Inflammatory macrophage treated with lipopolysaccharide for 1 hour (primary cell): ENCODE data around the gene LCTL.
A peak's percentile ranks its signal among the peaks of the same experiment; 100 is the strongest.
"Not testable (repeated sequence)": the region's sequence is repeated elsewhere in the genome, so short reads cannot be mapped to it uniquely, and the experiment has no call there.

Source experiments
- DNase-seq, 2 donors: peaks; one replicate each; pipeline ENCODE4 v3.0.0-alpha.2; 2020 to 2022

The LCTL gene

DNA sequence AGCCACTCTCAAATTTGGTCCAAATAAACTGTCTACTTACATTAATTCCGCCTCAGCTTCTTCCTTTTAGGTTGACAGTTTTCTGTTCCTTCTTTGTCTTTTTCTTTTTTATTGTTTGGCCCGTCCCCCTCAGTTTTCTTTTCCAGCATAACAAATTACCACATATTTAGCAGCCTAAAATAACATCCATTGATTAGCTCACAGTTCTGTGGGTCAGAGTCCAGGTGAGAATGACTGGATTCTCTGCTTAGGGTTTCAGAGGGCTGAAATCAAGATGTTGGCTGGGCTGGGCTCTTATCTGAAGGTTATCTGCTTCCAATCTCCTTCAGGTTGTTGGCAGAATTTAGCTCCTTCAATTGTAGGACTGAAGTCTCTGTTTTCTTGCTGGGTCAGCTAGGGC lies 24.6 kb upstream of the LCTL start:
- no peak for DNase-seq

DNA sequence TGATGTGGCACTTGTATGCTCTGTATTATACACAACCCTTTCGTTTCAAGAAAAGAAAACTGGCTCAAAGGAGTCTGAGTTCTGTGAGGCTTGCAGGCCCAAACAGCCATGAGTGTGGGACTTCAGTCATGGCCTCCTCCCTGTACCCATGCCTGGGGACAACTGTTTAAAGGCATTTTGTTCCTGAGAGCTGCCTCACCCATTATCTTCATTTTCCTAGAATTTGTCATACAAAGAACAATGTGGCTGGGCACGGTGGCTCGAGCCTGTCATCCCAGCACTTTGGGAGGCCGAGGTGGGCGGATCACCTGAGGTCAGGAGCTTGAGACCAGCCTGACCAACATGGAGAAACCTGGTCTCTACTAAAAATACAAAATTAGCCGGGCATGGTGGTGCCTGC lies 23.6 kb upstream of the LCTL start:
- DNase-seq: not testable (repeated sequence)

DNA sequence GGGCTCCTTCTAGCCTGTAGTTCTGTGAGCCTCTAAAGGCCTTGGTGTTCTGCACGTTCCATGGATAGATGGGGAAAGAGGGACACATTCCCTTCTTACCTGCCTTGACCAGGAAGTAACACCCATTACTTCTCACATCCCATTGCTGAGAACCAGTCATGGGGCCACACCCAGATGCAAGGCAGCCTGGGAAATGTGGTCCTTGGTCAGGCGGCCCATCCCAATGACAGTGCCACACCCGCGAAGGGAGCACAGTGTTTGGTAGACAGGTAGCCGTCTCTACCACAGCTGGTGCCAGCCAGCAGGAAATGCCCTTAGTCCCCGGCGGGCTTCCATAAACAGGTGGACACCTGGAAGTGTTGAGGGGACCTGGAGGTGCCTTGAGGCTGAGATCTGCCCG lies 23.2 kb upstream of the LCTL start:
- no peak for DNase-seq

DNA sequence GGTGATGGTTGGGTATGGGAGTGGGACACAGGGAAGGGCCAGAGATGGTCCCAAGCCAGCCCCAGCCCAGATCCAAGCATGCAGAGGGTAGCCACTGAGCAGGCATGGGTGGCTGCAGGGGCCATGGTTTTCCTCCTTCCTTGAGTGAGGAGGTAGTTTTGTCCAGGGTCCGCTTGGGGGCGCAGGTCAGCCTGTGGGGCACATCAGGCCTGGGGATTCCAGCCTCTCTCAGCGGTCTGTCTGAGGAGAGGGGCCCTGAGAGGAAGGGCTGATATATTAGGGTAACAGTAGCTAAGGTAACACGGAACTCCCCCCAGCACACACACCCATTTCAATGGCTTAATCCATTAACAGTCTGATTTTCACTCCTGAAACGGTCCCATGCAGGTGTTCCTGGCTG lies 22.7 kb upstream of the LCTL start:
- no peak for DNase-seq

DNA sequence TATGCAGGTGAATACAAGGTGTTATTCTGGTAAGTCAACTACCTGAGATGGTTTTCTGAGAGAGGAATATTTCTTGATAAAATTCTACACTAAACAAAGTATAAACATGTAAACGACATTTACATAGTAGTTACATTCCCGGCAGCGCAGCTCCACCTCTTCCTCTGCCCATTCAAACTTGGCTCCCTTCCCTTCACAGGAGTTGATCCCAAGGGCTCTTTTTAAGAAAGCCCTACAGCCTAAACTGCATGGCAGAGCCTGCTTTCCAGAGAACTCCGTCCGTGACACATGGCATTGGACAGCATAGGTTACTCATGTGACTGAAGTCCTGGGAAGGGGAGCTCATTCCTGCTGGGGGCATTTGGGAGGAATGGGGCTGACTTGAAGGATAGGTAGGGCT lies 22.0 kb upstream of the LCTL start:
- no peak for DNase-seq

DNA sequence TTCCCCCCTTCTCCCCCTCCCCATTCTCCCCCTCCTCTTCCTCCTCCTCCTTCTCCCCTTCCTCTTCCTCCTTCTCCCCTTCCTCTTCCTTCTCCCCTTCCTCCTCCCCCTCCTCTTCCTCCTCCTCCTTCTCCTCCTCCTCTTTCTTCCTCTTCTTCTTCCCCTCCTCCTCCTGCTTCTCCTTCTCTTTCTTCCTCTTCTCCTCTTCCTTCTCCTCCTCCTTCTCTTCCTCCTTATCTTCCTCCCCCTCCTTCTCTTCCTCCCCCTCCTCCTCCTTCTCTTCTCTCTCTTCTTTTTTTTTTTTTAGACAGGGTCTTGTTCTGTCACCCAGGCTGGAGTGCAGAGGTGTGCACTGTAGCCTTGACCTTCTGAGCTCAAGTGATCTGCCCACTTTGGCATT lies 21.2 kb upstream of the LCTL start:
- DNase-seq: no peak

DNA sequence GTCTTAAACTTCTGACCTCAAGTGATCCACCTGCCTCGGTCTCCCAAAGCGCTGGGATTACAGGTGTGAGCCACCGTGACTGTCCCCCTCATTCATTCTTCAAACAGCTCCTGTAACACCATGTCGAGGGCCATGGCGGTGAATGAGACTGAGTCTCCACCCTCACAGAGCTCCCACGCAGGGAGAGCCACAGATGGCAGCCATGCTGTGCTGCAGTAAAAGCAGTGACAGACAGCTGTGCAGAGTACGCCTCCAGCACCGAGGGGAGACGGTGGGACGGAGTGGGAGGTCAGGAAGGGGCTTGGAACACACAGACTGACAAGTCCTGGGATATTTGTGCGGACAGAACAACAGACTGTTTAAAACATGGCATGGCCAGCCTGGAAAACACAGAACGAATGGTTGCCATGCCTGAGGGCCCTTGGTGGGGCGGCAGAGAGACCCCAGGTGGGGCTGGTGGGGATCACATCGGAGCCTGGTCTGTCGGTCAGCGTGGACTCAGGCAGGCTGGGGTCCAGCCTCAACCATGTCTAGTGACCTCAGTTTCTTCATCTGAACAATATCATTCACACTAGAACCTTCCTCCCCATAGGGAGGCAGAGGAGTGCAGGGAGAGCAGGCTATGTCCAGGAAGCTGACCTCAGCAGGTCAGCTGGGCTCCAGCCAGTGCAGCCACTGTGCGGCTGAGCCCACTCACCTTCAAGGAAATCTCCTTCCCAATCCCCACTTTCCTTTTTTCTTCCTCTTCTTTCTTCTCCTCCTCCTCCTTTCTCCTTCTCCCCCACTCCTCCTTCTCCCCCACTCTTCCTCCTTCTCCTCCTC lies 20.6 kb upstream of the LCTL start:
- DNase-seq: no peak

DNA sequence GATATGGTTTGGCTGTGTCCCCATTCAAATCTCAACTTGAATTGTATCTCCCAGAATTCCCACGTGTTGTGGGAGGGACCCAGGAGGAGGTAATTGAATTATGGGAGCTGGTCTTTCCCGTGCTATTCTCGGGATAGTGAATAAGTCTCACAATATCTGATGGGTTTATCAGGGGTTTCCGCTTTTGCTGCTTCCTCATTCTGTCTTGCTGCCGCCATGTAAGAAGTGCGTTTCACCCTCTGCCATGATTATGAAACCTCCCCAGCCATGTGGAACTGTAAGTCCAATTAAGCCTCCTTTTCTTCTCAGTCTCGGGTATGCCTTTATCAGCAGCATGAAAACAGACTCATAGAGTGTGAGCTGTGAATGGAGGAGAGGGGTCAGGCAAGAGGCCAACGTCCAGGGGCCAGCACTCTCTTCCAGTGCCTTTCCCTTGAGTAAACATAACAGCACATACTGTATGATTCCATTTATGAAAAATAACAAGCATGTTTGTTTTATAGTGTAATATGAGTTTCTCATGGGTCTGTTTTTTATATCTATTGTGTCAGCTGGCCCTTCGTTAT lies 16.3 kb upstream of the LCTL start:
- DNase-seq: peak; percentile 69 to 84

DNA sequence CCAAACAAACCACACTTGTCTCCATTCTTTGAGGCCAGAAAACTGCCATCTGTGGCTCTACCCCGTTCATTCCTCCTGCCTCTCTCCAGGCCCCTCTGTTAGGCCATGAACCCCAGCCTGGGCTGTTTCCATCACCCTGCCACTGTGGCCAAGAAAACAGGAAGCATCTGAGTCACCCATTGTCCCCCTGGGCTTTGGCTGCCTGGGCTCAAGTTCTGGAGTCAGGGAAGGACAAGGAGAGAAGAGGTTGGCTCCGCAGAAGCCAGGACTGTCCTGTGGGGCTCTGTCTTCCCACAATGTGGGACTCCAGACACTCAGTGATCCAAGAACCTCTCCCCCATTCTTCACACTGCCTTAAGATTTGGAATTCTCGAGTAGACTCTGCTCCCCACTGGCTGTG lies 14.8 kb upstream of the LCTL start:
- peak; percentile 21 to 37 for DNase-seq

DNA sequence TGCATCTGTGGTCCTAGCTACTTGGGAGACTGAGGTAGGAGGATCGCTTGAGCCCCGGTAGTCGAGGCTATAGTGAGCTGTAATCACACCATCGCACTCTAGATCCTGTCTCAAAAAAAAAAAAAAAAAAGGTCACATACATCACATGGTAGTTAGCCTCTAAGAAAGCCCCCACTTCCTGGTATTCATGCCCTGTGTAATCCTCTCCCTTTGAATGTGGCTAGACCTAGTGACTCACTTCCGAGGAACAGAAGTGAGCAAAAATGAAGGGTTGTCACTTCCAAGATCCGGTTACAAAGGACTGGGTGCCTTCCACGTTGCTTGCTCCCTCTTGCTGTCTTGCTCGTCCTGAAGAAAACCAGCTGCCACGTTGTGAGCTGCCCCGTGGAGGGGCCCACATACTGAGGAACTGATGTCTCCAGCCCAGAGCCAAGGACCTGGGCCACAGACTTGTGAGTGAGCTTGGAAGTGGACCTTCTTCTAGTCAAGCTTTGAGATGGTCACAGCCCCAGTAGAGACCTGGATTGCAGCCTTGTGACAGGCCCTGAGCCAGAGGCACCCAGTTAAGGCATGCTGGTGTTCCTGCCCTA lies 12.6 kb upstream of the LCTL start:
- peak; percentile 68 to 90 for DNase-seq

DNA sequence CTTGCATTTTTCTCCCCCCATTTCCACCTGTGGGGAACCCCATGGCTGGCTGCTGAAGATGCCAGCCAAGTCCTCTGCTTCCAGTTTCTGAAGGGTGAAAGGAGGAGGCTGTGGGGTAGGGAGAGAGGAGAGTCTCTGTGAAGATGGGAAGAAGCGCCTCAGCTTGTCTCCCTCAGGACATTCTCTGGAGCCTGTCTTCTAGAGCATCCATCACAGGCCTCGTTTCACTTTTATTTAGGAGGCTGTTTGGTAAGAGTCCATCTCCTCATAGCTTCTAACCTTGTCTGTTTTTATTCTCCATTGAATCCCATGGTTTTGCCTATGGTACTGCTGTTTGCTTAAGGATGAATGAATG lies 8.8 kb upstream of the LCTL start:
- no peak for DNase-seq

DNA sequence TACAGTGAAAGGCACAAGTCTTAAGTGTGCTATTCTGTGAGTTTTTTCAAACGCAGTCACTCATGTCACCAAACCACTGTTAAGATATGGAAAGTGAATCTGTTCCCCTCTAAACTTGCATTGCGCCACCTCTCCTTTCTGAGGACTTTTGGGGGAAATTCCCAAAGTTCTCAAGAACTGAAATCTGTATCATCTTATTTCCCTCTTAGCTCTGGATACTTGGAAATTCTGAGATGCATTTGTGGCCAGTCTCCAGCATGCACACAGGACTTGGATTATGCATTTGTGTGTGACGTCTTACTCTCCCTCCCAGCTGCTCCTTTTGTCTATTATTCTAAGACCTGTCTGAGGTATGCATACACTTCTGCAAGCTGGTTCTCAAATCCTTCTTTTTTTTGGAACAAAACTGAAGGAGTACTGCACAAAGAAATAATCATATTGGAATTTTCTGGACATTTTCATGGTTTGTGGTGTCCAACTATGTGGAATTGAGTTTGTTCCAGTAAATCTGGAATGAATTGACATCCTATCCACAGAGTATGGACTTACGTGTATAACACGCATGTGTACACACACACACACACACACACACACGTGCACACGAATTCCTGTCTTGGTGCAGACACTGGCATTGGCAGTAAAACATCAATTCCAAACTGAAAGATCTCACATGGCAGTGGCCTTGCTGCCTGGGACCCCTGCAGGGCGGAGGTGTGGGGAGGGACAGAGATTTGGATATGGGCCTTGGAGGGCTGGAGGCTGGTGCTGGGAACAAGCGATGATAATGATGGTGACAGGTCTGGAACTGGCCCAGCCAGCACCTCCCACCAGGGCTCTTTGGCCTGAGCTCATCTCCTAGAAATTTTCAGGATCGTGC lies 8.2 kb upstream of the LCTL start:
- DNase-seq: peak; percentile 95 to 96

DNA sequence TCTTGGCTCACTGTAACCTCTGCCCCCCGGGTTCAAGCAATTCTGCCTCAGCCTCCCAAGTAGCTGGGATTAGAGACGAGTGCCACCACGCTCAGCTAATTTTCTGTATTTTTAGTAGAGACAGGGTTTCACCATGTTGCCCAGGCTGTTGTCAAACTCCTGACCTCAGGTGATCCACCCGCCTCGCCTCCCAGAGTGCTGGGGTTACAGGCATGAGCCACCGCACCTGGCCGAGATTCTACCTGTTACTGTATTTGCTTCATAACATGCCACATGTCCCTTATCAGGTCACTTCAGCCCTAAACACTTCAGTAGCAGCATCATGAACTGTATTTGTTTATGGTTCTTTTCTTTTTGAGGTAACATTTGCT lies 7.5 kb upstream of the LCTL start:
- DNase-seq: no peak

DNA sequence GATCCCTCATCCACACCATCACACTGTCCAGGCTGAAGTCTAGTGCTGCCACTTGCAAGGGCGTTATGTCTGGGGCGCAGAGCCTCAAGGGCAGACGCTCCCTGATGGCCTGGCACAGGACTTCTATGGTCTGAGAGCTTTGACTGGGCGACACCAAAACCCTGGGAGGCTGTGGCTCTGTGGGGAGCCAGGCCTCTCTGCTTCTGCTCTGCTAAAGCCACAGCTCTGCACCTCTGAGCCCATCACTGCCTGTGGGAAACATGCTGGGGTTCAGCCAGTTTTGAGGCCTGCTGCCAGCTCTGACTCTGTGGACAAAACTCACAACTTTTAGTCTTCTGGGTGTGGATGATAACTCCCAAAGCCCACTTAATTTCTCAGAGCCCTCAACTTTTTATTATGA lies 6.3 kb upstream of the LCTL start:
- no peak for DNase-seq

DNA sequence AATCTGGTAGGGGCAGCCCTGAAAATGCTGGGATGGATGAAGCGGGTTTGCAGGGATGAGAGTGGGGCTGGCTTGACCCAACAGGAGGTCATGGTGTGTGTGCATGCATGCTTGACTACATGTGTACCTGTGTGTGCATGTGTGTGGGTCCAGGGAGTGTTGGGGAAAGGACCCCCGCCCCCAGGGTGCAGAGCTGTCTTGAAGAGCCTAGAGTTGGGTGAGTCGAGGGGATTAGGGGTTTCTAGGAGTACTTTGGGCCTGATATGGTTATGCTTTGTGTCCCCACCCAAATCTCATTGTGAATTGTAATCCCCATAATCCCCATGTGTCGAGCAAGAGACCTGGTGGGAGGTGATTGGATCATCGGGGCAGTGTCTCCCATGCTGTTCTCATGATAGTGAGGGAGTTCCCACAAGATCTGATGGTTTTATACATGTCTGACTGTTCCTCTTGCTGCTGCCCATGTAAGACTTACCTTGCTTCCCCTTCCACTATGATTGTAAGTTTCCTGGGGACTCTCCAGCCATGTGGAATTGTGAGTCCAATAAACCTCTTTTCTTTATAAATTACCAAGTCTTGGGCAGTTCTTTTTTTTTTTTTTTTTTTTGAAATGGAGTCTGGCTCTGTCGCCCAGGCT lies 5.2 kb upstream of the LCTL start:
- DNase-seq: peak; percentile 53 to 84

DNA sequence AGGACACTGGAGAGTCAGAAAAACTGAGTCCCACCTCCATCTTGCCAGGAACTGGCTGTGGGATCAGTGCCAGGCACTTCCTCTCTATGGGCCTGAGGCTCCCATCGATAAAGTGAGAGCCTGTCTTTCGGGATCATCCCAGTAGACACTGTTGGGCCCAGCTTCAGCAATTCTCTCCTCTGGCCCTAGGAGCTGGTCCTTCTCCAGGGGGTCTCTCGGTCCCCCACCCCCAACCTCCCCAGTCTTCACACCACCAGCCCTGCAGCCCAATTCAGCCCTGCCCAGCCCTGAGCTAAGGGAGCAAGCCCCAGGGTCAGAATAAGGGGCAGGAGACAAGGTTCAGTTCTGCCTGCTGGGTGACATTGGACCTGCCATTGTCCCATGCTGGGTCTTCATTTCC lies 4.5 kb upstream of the LCTL start:
- DNase-seq: no peak

DNA sequence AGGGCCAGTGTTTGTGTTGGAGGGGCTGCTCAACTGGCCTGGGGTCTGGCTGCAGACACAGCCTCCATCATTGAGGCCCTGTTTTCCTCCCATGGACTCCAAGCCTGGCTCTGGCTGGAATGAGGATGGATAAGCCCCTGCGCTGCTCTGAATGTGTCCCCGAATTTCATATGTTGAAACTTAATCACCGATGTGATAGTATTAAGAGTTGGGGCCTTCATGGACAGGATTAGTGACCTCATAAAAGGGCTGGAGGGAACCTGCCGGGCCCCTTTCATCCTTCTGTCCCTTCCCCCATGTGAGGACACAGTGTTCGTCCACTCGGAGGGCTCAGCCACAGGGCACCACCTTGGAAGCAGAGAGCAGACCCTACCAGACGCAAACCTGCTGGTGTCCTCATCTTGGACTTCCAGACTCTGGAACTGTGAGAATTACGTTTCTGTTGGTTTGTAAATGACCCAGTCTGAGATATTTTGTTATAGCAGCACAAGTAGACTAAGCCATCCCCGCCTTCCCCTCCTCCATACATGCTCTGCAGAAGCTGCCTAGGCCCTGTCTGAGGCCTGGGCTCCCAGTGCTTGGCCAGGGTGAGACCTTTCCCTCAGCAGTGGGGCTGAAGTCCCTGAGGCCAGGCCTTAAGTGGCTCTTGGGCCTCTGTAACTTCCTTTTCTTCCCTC lies 3.8 kb upstream of the LCTL start:
- no peak for DNase-seq

DNA sequence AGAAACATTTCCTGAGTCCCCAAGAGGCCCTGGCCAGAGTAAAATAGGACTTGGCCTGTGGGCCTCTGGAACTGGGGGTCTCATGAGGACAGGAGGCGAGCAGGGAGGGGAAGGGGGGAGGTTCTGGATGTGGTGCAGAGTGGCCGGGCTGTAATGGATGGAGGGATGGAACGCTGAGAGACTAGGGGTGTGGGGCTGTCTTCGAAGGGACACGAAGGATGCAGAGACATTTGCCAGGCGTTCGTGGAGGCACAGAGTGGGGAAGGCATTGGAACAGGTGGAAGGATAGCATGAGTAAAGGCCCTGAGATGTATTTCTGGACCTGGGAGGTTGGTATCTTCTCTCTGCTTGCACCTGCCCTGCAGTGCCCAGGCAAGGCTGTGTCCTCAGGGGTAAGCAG lies 2.1 kb upstream of the LCTL start:
- no peak for DNase-seq

DNA sequence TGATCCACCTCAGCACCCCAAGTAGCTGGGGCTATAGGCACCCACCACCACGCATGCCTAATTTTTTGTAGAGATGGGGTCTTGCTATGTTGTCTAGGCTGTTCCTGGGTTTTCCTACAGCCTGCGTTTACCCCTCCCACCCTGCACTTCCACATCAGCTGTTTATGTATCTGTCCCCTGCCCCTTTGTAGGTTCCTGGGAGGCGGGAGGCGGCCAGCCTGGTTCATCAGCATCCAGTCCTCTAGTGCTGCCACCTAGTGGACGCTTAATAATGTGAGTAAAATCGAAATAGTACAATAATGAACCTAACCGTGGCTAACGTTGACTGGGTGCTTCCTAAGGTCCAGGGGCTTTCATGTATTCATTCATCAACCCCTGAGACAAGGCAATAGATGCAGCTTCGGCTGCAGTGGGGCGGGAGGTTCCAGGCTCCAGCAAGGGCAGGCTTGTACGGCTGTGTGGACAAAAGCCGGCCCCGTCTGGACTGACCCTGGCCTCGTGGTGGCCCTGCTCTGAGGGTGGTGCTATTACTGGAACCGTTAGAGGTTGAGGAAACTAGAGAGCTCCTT lies 1.2 kb upstream of the LCTL start:
- peak; percentile 59 to 90 for DNase-seq

DNA sequence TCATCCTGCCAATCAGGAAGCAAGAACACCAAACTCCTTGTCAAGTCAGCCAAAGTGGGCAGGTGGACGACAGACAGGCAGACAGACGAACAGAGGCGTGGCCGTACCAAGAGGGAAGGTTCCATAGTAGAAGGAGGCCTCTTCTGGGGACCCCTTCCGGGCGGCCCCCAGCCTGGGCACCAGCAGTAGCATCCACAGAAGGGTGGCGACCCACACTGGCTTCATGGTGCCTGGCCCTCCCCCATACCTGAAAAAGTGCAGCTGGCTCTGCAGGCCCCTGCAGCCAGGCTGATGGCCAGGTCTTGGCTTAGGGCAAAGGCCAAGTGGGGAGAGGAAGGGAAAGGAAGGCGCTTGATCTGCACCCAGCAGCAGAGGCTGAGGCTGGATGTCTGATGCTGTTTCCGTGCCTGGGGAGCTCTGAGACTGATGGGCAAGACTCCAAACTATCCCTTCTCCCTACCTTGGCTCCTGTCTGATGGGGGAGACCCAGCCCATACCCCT lies 607 bp downstream of the LCTL start:
- no peak for DNase-seq

DNA sequence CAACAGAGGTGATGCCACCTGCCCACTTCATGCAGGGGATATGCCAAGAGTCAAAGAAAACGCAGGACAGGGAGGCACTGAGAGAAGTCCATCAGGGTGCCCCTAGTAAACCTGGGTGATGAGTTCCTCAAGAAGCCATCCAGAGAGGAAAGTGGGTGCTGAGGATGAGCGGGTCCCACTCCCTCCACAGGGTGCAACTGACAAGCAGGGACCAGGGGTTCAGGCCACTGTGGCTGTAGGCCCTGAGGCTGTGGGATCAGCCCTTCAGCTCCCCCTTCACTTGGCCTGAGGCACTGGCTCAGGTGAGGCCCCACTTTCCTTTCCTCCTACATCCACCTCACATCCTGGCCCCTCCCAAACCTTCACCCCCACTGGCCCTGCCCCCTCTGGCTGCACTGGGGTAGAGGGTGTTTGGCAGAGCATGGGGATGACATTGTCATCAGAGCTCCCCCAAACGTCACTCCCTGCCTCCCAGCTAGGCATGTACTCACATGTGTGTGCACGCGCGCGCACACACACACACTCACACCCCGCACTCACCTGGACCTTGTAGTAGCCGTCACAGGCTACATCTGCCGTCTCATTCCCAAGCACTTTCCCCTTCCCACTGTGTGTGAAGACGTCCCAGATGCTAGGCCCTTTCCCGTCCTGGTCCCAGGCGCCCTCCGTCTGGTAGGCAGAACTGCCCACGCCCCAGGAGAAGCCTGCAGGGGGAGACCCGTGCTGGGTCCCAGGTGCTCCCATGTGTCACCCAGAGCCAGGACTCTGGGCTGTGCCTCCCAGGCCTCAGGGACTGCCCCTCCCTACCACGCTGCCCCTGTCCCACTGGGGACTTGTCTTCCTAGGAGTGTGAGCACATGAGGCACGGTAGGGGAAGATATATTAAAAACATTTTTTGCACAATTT lies 1.4 kb downstream of the LCTL start:
- DNase-seq: no peak
